Gastrocnemius medialis (tissue), 4 donors: Measurements from ENCODE around the gene UBE2D4. TPM values are rescaled to one million over a fixed set of nuclear protein-coding genes. Genes with fewer than 3 reads are reported as not detected.
"Not testable (repeated sequence)": the region's sequence is repeated elsewhere in the genome, so short reads cannot be mapped to it uniquely, and the experiment has no call there.

Source experiments
- ATAC-seq, 2 donors: fragments of 150-250 bp; one replicate each; pipeline ENCODE4 v1.9.1; 2016
- DNase-seq, 2 donors: peaks; one replicate each; pipeline ENCODE4 v3.0.0-alpha.2; 2019
- H3K27ac ChIP-seq, 4 donors: fragments of 200-600 bp; sonication (generic); 1 replicate in 1 of 4; 2 replicates in 3 of 4; pipeline ENCODE4 v1.5.1; 2016 to 2018; ENCODE audit warnings: mild to moderate bottlenecking in 2 of 4, moderate library complexity in 1 of 4
- H3K27me3 ChIP-seq, 3 donors: fragments of 200-600 bp; sonication (generic) in 2 of 3; 1 replicate in 1 of 3; 2 replicates in 2 of 3; pipeline versions ENCODE4 v1.5.1 to v1.6.0; 2016 to 2019; ENCODE audit warnings: mild to moderate bottlenecking in 1 of 3, moderate library complexity in 1 of 3
- H3K36me3 ChIP-seq, 2 donors: fragments of 200-600 bp; sonication (generic) in 1 of 2; one replicate each; pipeline ENCODE4 v1.5.1; 2017 to 2018
- H3K4me1 ChIP-seq, 2 donors: fragments of 200-600 bp; sonication (generic) in 1 of 2; one replicate each; pipeline ENCODE4 v1.5.1; 2016 to 2017; ENCODE audit warnings: mild to moderate bottlenecking in 2 of 2
- H3K4me3 ChIP-seq, 4 donors: fragments of 200-600 bp; sonication (generic) in 3 of 4; 1 replicate in 1 of 4; 2 replicates in 3 of 4; pipeline ENCODE4 v1.5.1; 2016 to 2019; ENCODE audit warnings: mild to moderate bottlenecking in 2 of 4
- H3K9me3 ChIP-seq, 3 donors: fragments of 200-600 bp; sonication (generic) in 2 of 3; 1 replicate in 1 of 3; 2 replicates in 2 of 3; pipeline ENCODE4 v1.5.1; 2016 to 2019
- CTCF ChIP-seq, 5 experiments: fragments of 450-650 bp in 3 of 5; fragments of 200-600 bp in 2 of 5; sonication (generic) in 2 of 5; IDR thresholded peaks in 4 of 5; conservative IDR thresholded peaks in 1 of 5; 1 replicate in 4 of 5; 2 replicates in 1 of 5; pipeline ENCODE4 v1.5.1; 2016 to 2019; ENCODE audit warnings: antibody characterized with exemption in 5 of 5, mild to moderate bottlenecking in 3 of 5, moderate library complexity in 3 of 5
- POLR2A ChIP-seq, 2 donors: fragments of 450-650 bp; IDR thresholded peaks; one replicate each; pipeline ENCODE4 v1.6.1; 2017; ENCODE audit warnings: antibody characterized with exemption in 2 of 2, mild to moderate bottlenecking in 2 of 2, moderate library complexity in 2 of 2
- in situ Hi-C, 4 donors: fragments of 200-750 bp; cut with MboI; loops; one replicate each; pipeline versions ENCODE4 v1.15.0 to v1.8.0; 2017; ENCODE audit warnings: low sequenced_read_pairs in 4 of 4
- intact Hi-C: fragments of 100-400 bp; cut with DNase I; formaldehyde crosslinking; loops from one replicate; pipeline ENCODE4 v1.15.1; 2023; ENCODE audit warnings: low total_unique reads
- total RNA-seq, 4 donors: library from RNA; depleted of rRNA; stranded (reverse); fragments of >200 nt; gene quantifications; one replicate each; pipeline versions ENCODE4 v1.1.0 to v1.2.3, GENCODE V29; 2016

The UBE2D4 gene
- total RNA-seq, 4 donors from 2014 or later = 71.0 to 116 (median 105) TPM

GRCh38 chr7:43977525-43977924 is 51.3 kb downstream of the UBE2D4 start:
- in situ Hi-C loops (no loop called here), intact Hi-C loops (no loop called here)
- no peak for TF ChIP-seq POLR2A (IDR thresholded peaks at IDR 0.05)
- TF ChIP-seq CTCF (IDR thresholded peaks at IDR 0.05 in 4 of 5, conservative IDR thresholded peaks at IDR 0.05 in 1 of 5) = no peak
- Histone ChIP-seq H3K4me3 (no peak overlapping the region), H3K9me3 (no peaks in the 10 kb centered on the region), H3K36me3 (no peaks in the 10 kb centered on the region), H3K4me1 (no peaks in the 10 kb centered on the region), H3K27me3 (no peaks in the 10 kb centered on the region), H3K27ac (no peak overlapping the region)
- DNase-seq = no peak
- no peak for ATAC-seq

GRCh38 chr7:43978102-43978501 is 51.9 kb downstream of the UBE2D4 start:
- H3K4me1 ChIP-seq, in situ Hi-C loops, H3K36me3 ChIP-seq, H3K9me3 ChIP-seq, H3K27ac ChIP-seq, H3K27me3 ChIP-seq, intact Hi-C loops, DNase-seq, ATAC-seq, H3K4me3 ChIP-seq: not testable (repeated sequence)

- H3K9me3 ChIP-seq, H3K27me3 ChIP-seq, in situ Hi-C loops, H3K36me3 ChIP-seq, DNase-seq, H3K4me1 ChIP-seq, intact Hi-C loops, H3K27ac ChIP-seq, H3K4me3 ChIP-seq: not testable (repeated sequence)
- peak in 1 of 2 donors; percentile 24 for ATAC-seq
Observed at GRCh38 chr7:43982848-43983247, 56.6 kb downstream of the UBE2D4 start.

- H3K27ac ChIP-seq, ATAC-seq, H3K4me3 ChIP-seq, H3K9me3 ChIP-seq, H3K4me1 ChIP-seq, intact Hi-C loops, H3K27me3 ChIP-seq, H3K36me3 ChIP-seq, DNase-seq, in situ Hi-C loops: not testable (repeated sequence)
Observed at GRCh38 chr7:43983736-43984135, 57.5 kb downstream of the UBE2D4 start.

- H3K4me1 ChIP-seq, H3K9me3 ChIP-seq, H3K4me3 ChIP-seq, H3K27me3 ChIP-seq, in situ Hi-C loops, H3K36me3 ChIP-seq, H3K27ac ChIP-seq, intact Hi-C loops: not testable (repeated sequence)
- DNase-seq (peak in 1 of 2 donors; percentile 38), ATAC-seq (peak; percentile 21 to 56)
- peak in 3 of 5 experiments; percentile 55 to 76 (median 56) for TF ChIP-seq CTCF (IDR thresholded peaks at IDR 0.05 in 4 of 5, conservative IDR thresholded peaks at IDR 0.05 in 1 of 5)
Observed at GRCh38 chr7:43985904-43986864, 59.9 kb downstream of the UBE2D4 start.

- H3K4me3 ChIP-seq, H3K4me1 ChIP-seq, H3K27me3 ChIP-seq, H3K36me3 ChIP-seq, ATAC-seq, in situ Hi-C loops, DNase-seq, H3K27ac ChIP-seq, H3K9me3 ChIP-seq, intact Hi-C loops: not testable (repeated sequence)
Observed at GRCh38 chr7:43987476-43987875, 61.2 kb downstream of the UBE2D4 start.

- H3K27me3 ChIP-seq, DNase-seq, H3K27ac ChIP-seq, H3K4me3 ChIP-seq, ATAC-seq, H3K4me1 ChIP-seq, H3K9me3 ChIP-seq, intact Hi-C loops, in situ Hi-C loops, H3K36me3 ChIP-seq: not testable (repeated sequence)
Observed at GRCh38 chr7:43990011-43990585, 63.9 kb downstream of the UBE2D4 start.

GRCh38 chr7:43990829-43991228 is 64.6 kb downstream of the UBE2D4 start:
- H3K9me3 ChIP-seq, in situ Hi-C loops, ATAC-seq, H3K27me3 ChIP-seq, H3K4me1 ChIP-seq, DNase-seq, H3K4me3 ChIP-seq, intact Hi-C loops, H3K36me3 ChIP-seq, H3K27ac ChIP-seq: not testable (repeated sequence)

- H3K36me3 ChIP-seq, intact Hi-C loops, ATAC-seq, H3K4me1 ChIP-seq, H3K27me3 ChIP-seq, H3K9me3 ChIP-seq, H3K27ac ChIP-seq, DNase-seq, H3K4me3 ChIP-seq, in situ Hi-C loops: not testable (repeated sequence)
Observed at GRCh38 chr7:43992896-43993295, 66.7 kb downstream of the UBE2D4 start.

- H3K36me3 ChIP-seq, H3K4me1 ChIP-seq, H3K27ac ChIP-seq, ATAC-seq, intact Hi-C loops, H3K9me3 ChIP-seq, in situ Hi-C loops, DNase-seq, H3K27me3 ChIP-seq, H3K4me3 ChIP-seq: not testable (repeated sequence)
Observed at GRCh38 chr7:43994681-43995080, 68.4 kb downstream of the UBE2D4 start.
